H9 (cell line): ENCODE measurements around the gene RPL14. TPM values are rescaled to one million over a fixed set of nuclear protein-coding genes. Genes with fewer than 3 reads are reported as not detected.
A peak's percentile ranks its signal among the peaks of the same experiment; 100 is the strongest.

Experiments used
- DNase-seq: peaks from one replicate; pipeline ENCODE4 v3.0.0-alpha.2; 2017
- H2AFZ ChIP-seq: one replicate; pipeline ENCODE4 v1.6.1; 2013; ENCODE audit warnings: mild to moderate bottlenecking, low read length, control low read depth, moderate library complexity
- H2AK5ac ChIP-seq: 2 replicates; pipeline ENCODE4 v1.6.1; 2013; ENCODE audit warnings: low read length, control low read depth, mixed read lengths; ENCODE audit not compliant: insufficient read length
- H2BK120ac ChIP-seq: one replicate; pipeline ENCODE4 v1.6.1; 2013; ENCODE audit warnings: low read depth, mild to moderate bottlenecking, low read length, control low read depth, inconsistent platforms; ENCODE audit not compliant: poor library complexity, severe bottlenecking
- H2BK12ac ChIP-seq: 2 replicates; pipeline ENCODE4 v1.6.1; 2013; ENCODE audit warnings: low read length, control low read depth, mixed read lengths, low read depth; ENCODE audit not compliant: insufficient read length
- H2BK15ac ChIP-seq: 2 replicates; pipeline ENCODE4 v1.6.1; 2013; ENCODE audit warnings: low read depth, low read length, control low read depth
- H2BK20ac ChIP-seq: one replicate; pipeline ENCODE4 v1.6.1; 2013; ENCODE audit warnings: low read depth, mild to moderate bottlenecking, low read length, control low read depth, inconsistent platforms; ENCODE audit not compliant: poor library complexity, severe bottlenecking
- H2BK5ac ChIP-seq: 2 replicates; pipeline ENCODE4 v1.6.1; 2013; ENCODE audit warnings: low read length, control low read depth, mixed read lengths; ENCODE audit not compliant: insufficient read length
- H3K14ac ChIP-seq: 2 replicates; pipeline ENCODE4 v1.6.1; 2013; ENCODE audit warnings: low read length, control low read depth; ENCODE audit not compliant: insufficient read depth
- H3K18ac ChIP-seq: 2 replicates; pipeline ENCODE4 v1.6.1; 2013; ENCODE audit warnings: low read depth, mild to moderate bottlenecking, mixed read lengths, low read length, control low read depth; ENCODE audit not compliant: insufficient read length
- H3K23ac ChIP-seq: 2 replicates; pipeline ENCODE4 v1.6.1; 2013; ENCODE audit warnings: low read length, control low read depth, mixed read lengths, low read depth; ENCODE audit not compliant: insufficient read length
- H3K23me2 ChIP-seq: 2 replicates; pipeline ENCODE4 v1.6.1; 2013; ENCODE audit warnings: low read depth, mild to moderate bottlenecking, mixed read lengths, low read length, control low read depth; ENCODE audit not compliant: insufficient read length, poor library complexity, severe bottlenecking
- H3K27ac ChIP-seq: 2 replicates; pipeline ENCODE4 v1.5.1; 2013; ENCODE audit warnings: low read length, control low read depth, mixed read lengths, low read depth; ENCODE audit not compliant: insufficient read length
- H3K27me3 ChIP-seq: 2 replicates; pipeline ENCODE4 v1.6.1; 2013; ENCODE audit warnings: low read length, control low read depth, inconsistent platforms; ENCODE audit not compliant: insufficient read depth
- H3K4ac ChIP-seq: 2 replicates; pipeline ENCODE4 v1.6.1; 2013; ENCODE audit warnings: low read depth, mild to moderate bottlenecking, control low read depth, inconsistent platforms, low read length, moderate library complexity
- H3K4me1 ChIP-seq: 2 replicates; pipeline ENCODE4 v1.6.1; 2013; ENCODE audit warnings: low read length, control low read depth, inconsistent platforms; ENCODE audit not compliant: insufficient read depth
- H3K4me2 ChIP-seq: 2 replicates; pipeline ENCODE4 v1.6.1; 2013; ENCODE audit warnings: low read length, control low read depth, mixed read lengths; ENCODE audit not compliant: insufficient read length, insufficient read depth
- H3K56ac ChIP-seq: 2 replicates; pipeline ENCODE4 v1.6.1; 2013; ENCODE audit warnings: low read depth, mild to moderate bottlenecking, mixed read lengths, low read length, control low read depth; ENCODE audit not compliant: insufficient read length
- H3K79me1 ChIP-seq: 2 replicates; pipeline ENCODE4 v1.6.1; 2013; ENCODE audit warnings: low read depth, mild to moderate bottlenecking, moderate library complexity, low read length, control low read depth, inconsistent platforms; ENCODE audit not compliant: insufficient read depth, poor library complexity, severe bottlenecking
- H3K79me2 ChIP-seq: 2 replicates; pipeline ENCODE4 v1.6.1; 2013; ENCODE audit warnings: low read length, control low read depth, inconsistent platforms; ENCODE audit not compliant: insufficient read depth
- H3K9ac ChIP-seq: 2 replicates; pipeline ENCODE4 v1.6.1; 2013; ENCODE audit warnings: low read length, control low read depth, mixed read lengths; ENCODE audit not compliant: insufficient read length; ENCODE audit errors: extremely low read depth
- H3K9me3 ChIP-seq: one replicate; pipeline ENCODE4 v1.6.1; 2013; ENCODE audit warnings: low read depth, low read length, inconsistent platforms; ENCODE audit not compliant: control insufficient read depth
- H3T11ph ChIP-seq: one replicate; pipeline ENCODE4 v1.6.1; 2013; ENCODE audit warnings: mild to moderate bottlenecking, low read length, control low read depth, inconsistent platforms
- H4K20me1 ChIP-seq: one replicate; pipeline ENCODE4 v1.6.1; 2013; ENCODE audit not compliant: control insufficient read depth, insufficient read length, insufficient read depth
- H4K5ac ChIP-seq: 2 replicates; pipeline ENCODE4 v1.6.1; 2013; ENCODE audit warnings: low read depth, mild to moderate bottlenecking, mixed read lengths, low read length, control low read depth; ENCODE audit not compliant: insufficient read length
- H4K8ac ChIP-seq: replicated peaks from 2 replicates; pipeline ENCODE4 v1.6.1; 2013; ENCODE audit warnings: low read length, control low read depth, mixed read lengths, low read depth; ENCODE audit not compliant: insufficient read length
- H4K91ac ChIP-seq: 2 replicates; pipeline ENCODE4 v1.6.1; 2013; ENCODE audit warnings: low read depth, mild to moderate bottlenecking, moderate library complexity, mixed read lengths, low read length, control low read depth; ENCODE audit not compliant: insufficient read length
- H3K27ac Mint-ChIP-seq, 3 experiments: 2 replicates in 2 of 3; 3 replicates in 1 of 3; pipeline ENCODE4 v1.8.0; 2020 to 2021; ENCODE audit warnings: mixed read lengths in 3 of 3, mild to moderate bottlenecking in 1 of 3, moderate library complexity in 1 of 3
- H3K27me3 Mint-ChIP-seq: 2 replicates; pipeline ENCODE4 v1.8.0; 2021; ENCODE audit warnings: low read depth, mild to moderate bottlenecking, moderate library complexity, mixed read lengths
- H3K36me3 Mint-ChIP-seq, 3 experiments: 2 replicates in 2 of 3; 3 replicates in 1 of 3; pipeline ENCODE4 v1.8.0; 2020 to 2021; ENCODE audit warnings: low read depth in 3 of 3, mixed read lengths in 3 of 3; ENCODE audit not compliant: insufficient read depth in 1 of 3
- H3K4me1 Mint-ChIP-seq, 2 experiments: 2 replicates each; pipeline ENCODE4 v1.8.0; 2020; ENCODE audit warnings: mixed read lengths in 2 of 2
- H3K4me3 Mint-ChIP-seq, 2 experiments: 2 replicates in 1 of 2; 3 replicates in 1 of 2; pipeline ENCODE4 v1.8.0; 2020 to 2021; ENCODE audit warnings: mild to moderate bottlenecking in 2 of 2, mixed read lengths in 2 of 2, moderate library complexity in 1 of 2
- H3K9me3 Mint-ChIP-seq, 2 experiments: 2 replicates in 1 of 2; 3 replicates in 1 of 2; pipeline ENCODE4 v1.8.0; 2020; ENCODE audit warnings: mild to moderate bottlenecking in 2 of 2, mixed read lengths in 2 of 2, moderate library complexity in 1 of 2
- CTCF ChIP-seq: fragments of 200-600 bp; sonication (generic); conservative IDR thresholded peaks from 3 replicates; pipeline ENCODE4 v1.8.0; 2021; ENCODE audit warnings: antibody characterized with exemption, mild to moderate bottlenecking
- WGBS: extraction: QIAGEN DNeasy Blood & Tissue Kit; methylation state at CpG from one replicate; pipeline ENCODE4 v1.1.7; 2013; ENCODE audit warnings: missing lambda C conversion rate, low lambda C conversion rate, mixed read lengths; ENCODE audit not compliant: insufficient read length; ENCODE audit errors: extremely low coverage; 5-methylcytosine and 5-hydroxymethylcytosine counted together
- total RNA-seq: library from RNA; stranded (reverse); gene quantifications from 2 replicates; pipeline ENCODE4 v1.2.1, GENCODE V29; 2021

RPL14 gene
- total RNA-seq, 1 experiment from 2014 or later = 2,490 TPM

GRCh38 chr3:40465111-40465407 lies 7.9 kb downstream of the RPL14 start:
- Histone ChIP-seq H3K23me2 (no peaks in the 10 kb centered on the region), H3K27me3 (no peaks in the 10 kb centered on the region), H2BK15ac (no peak overlapping the region), H2BK20ac (no peak overlapping the region), H4K20me1 (peaks cover 2% of the 10 kb centered on the region), H3K9ac (no peak overlapping the region), H3K18ac (no peak overlapping the region), H3K4me1 (no peaks in the 10 kb centered on the region), H4K5ac (no peak overlapping the region), H3K4me2 (no peak overlapping the region), H2AFZ (no peak overlapping the region), H3K9me3 (no peaks in the 10 kb centered on the region), H3T11ph (no peak overlapping the region), H3K23ac (no peak overlapping the region), H3K4ac (no peak overlapping the region), H2BK5ac (no peak overlapping the region), H3K79me2 (no peaks in the 10 kb centered on the region), H3K27ac (no peak overlapping the region), H2BK12ac (no peak overlapping the region), H3K14ac (no peak overlapping the region), H4K8ac (no peak overlapping the region), H3K79me1 (no peaks in the 10 kb centered on the region), H2BK120ac (no peak overlapping the region), H3K56ac (no peak overlapping the region), H4K91ac (no peak overlapping the region), H2AK5ac (no peak overlapping the region)
- DNase-seq = no peak
- Mint-ChIP-seq H3K9me3 (no peaks in the 10 kb centered on the region), H3K27ac (peak overlapping the region; percentile 0 to 72 (median 15); a peak in 6 of 7 replicates), H3K4me1 (peaks cover 8 to 9% of the 10 kb centered on the region in 2 experiments), H3K4me3 (no peak overlapping the region), H3K36me3 (peaks cover 27 to 58% (median 47%) of the 10 kb centered on the region in 3 experiments; a peak in 6 of 7 replicates), H3K27me3 (no peaks in the 10 kb centered on the region)
- WGBS = 100% methylated on average over 2 of the region's 4 CpGs
- TF ChIP-seq CTCF = no peak
